Endothelial cell of umbilical vein (primary cell): ENCODE results near the gene CCN2. TPM values are rescaled to one million over a fixed set of nuclear protein-coding genes. Genes with fewer than 3 reads are reported as not detected.

ENCODE experiments used
- BruUV-seq: library from RNA; stranded (reverse); fragments of 400-500 nt; replicated peaks from 2 replicates; lab custom pipeline; 2021; lab: Mats Ljungman, UMichigan
- CTCF ChIA-PET: fragments of 300-600, 350-600 bp; sonication (Branson Sonifier 250); formaldehyde crosslinking; loops from one replicate; lab custom pipeline; 2021; ENCODE audit warnings: antibody characterized with exemption, inconsistent platforms; lab: Charles Lee
- POLR2A ChIA-PET: fragments of 300-600, 350-600 bp; sonication (Branson Sonifier 250); formaldehyde crosslinking; loops from one replicate; lab custom pipeline; 2021; ENCODE audit warnings: antibody characterized with exemption, inconsistent platforms; lab: Charles Lee
- DNase-seq: peaks from one replicate; pipeline ENCODE4 v3.0.0-alpha.2; 2011; ENCODE audit warnings: low read depth, low spot score
- FAIRE-seq: peaks from 2 replicates; lab custom pipeline; 2011; peaks lifted over from hg19 to GRCh38; lab: Jason Lieb, UNC
- H2AFZ ChIP-seq: 2 replicates; pipeline ENCODE4 v1.6.0; 2012; ENCODE audit warnings: low read depth, low read length, control low read depth, inconsistent platforms
- H3K27ac ChIP-seq: 2 replicates; pipeline ENCODE4 v1.5.1; 2011; ENCODE audit warnings: low read depth, mild to moderate bottlenecking, control low read depth, low read length, moderate library complexity; ENCODE audit not compliant: insufficient read depth
- H3K27me3 ChIP-seq, 2 experiments: 2 replicates each; pipeline versions ENCODE4 v1.6.0 to v1.6.1; 2011; ENCODE audit warnings: low read length in 2 of 2, mixed read lengths in 1 of 2; ENCODE audit not compliant: control insufficient read depth in 2 of 2, insufficient read depth in 2 of 2
- H3K36me3 ChIP-seq, 2 experiments: 2 replicates in 1 of 2; 3 replicates in 1 of 2; pipeline ENCODE4 v1.5.1; 2011; ENCODE audit warnings: low read length in 2 of 2, mild to moderate bottlenecking in 1 of 2, moderate library complexity in 1 of 2; ENCODE audit not compliant: control insufficient read depth in 2 of 2, insufficient read depth in 2 of 2; ENCODE audit errors: extremely low read depth in 1 of 2
- H3K4me1 ChIP-seq: 3 replicates; pipeline ENCODE4 v1.5.1; 2011; ENCODE audit warnings: mild to moderate bottlenecking, low read length; ENCODE audit not compliant: control insufficient read depth, insufficient read depth; ENCODE audit errors: extremely low read depth
- H3K4me2 ChIP-seq: 2 replicates; pipeline ENCODE4 v1.6.1; 2011; ENCODE audit warnings: low read length, control low read depth, mixed read lengths; ENCODE audit not compliant: insufficient read depth
- H3K4me3 ChIP-seq, 3 experiments: fragments of 200-600 bp in 1 of 3; sonication (generic), shearing (Covaris generic) in 1 of 3; replicated peaks in 1 of 3; 2 replicates each; pipeline ENCODE4 v1.5.1; 2011 to 2016; ENCODE audit warnings: control low read depth in 3 of 3, low read length in 3 of 3, mild to moderate bottlenecking in 2 of 3, inconsistent platforms in 1 of 3, low read depth in 1 of 3, moderate library complexity in 1 of 3; ENCODE audit not compliant: insufficient read depth in 1 of 3
- H3K79me2 ChIP-seq: 2 replicates; pipeline ENCODE4 v1.6.0; 2012; ENCODE audit warnings: low read length, inconsistent platforms; ENCODE audit not compliant: control insufficient read depth, insufficient read depth
- H3K9ac ChIP-seq: replicated peaks from 2 replicates; pipeline ENCODE3; 2011; ENCODE audit warnings: low read length, control low read depth; ENCODE audit not compliant: insufficient read depth; ENCODE audit errors: extremely low read depth
- H3K9me1 ChIP-seq: replicated peaks from 3 replicates; pipeline ENCODE4 v1.6.0; 2011; ENCODE audit warnings: mild to moderate bottlenecking, low read length; ENCODE audit not compliant: control insufficient read depth, insufficient read depth; ENCODE audit errors: extremely low read depth
- H3K9me3 ChIP-seq: replicated peaks from 2 replicates; pipeline ENCODE4 v1.5.1; 2012; ENCODE audit warnings: low read length, inconsistent platforms; ENCODE audit not compliant: control insufficient read depth, insufficient read depth
- H4K20me1 ChIP-seq: replicated peaks from 2 replicates; pipeline ENCODE3; 2011; ENCODE audit warnings: mild to moderate bottlenecking, low read length; ENCODE audit not compliant: control insufficient read depth, insufficient read depth; ENCODE audit errors: extremely low read depth
- EZH2 ChIP-seq: IDR thresholded peaks from 2 replicates; pipeline ENCODE4 v1.6.1; 2012; ENCODE audit warnings: borderline replicate concordance, low read depth, mild to moderate bottlenecking, moderate library complexity, low read length, inconsistent platforms; ENCODE audit not compliant: severe bottlenecking
- FOS ChIP-seq: IDR thresholded peaks from 2 replicates; pipeline ENCODE4 v1.6.1; 2011; ENCODE audit warnings: mild to moderate bottlenecking, low read length, moderate library complexity, borderline replicate concordance; ENCODE audit not compliant: insufficient read depth
- GATA2 ChIP-seq: IDR thresholded peaks from 2 replicates; pipeline ENCODE4 v1.7.0; 2011; ENCODE audit warnings: low read depth, mild to moderate bottlenecking, moderate library complexity, mixed read lengths, low read length; ENCODE audit not compliant: insufficient read length, insufficient read depth
- JUN ChIP-seq: IDR thresholded peaks from 2 replicates; pipeline ENCODE4 v1.6.1; 2011; ENCODE audit warnings: borderline replicate concordance, low read depth; ENCODE audit not compliant: insufficient read length, insufficient read depth
- POLR2A ChIP-seq: IDR thresholded peaks from 2 replicates; pipeline ENCODE4 v1.6.1; 2012; ENCODE audit warnings: low read depth, mild to moderate bottlenecking, control low read depth, low read length
- POLR2AphosphoS5 ChIP-seq: IDR thresholded peaks from 2 replicates; pipeline ENCODE4 v1.6.1; 2012; ENCODE audit warnings: low read depth, mild to moderate bottlenecking, control low read depth, low read length, moderate library complexity; ENCODE audit not compliant: insufficient read depth
- dilution Hi-C: fragments of 300-500 bp; cut with MboI; formaldehyde crosslinking; loops from one replicate; pipeline ENCODE4 v1.15.0; 2019; ENCODE audit warnings: low sequenced_read_pairs; ENCODE audit not compliant: extremely low pct_ligation_motif_present
- intact Hi-C: fragments of 100-400 bp; cut with micrococcal nuclease; formaldehyde crosslinking; loops from one replicate; pipeline ENCODE4 v1.10.0; 2022
- polyA plus RNA-seq, 4 experiments: library from polyadenylated mRNA; depleted of rRNA in 3 of 4; stranded (reverse) in 3 of 4; unstranded in 1 of 4; fragments of >200 nt; gene quantifications; 2 replicates each; pipeline versions ENCODE4 v1.2.1 to v1.2.3, GENCODE V29; 2011 to 2012; ENCODE audit warnings: missing spikeins in 1 of 4
- total RNA-seq: library from RNA; stranded (reverse); gene quantifications from 2 replicates; pipeline ENCODE4 v1.2.3, GENCODE V29; 2021
- TF ChIP-seq, protein P1 (sequence below), 2 donors: IDR thresholded peaks; 1 replicate in 1 of 2; 2 replicates in 1 of 2; pipeline ENCODE4 v1.5.1; 2011; ENCODE audit warnings: low read length in 2 of 2, mild to moderate bottlenecking in 2 of 2, moderate library complexity in 2 of 2, control low read depth in 1 of 2, inconsistent platforms in 1 of 2, low read depth in 1 of 2; ENCODE audit not compliant: insufficient read depth in 1 of 2; ENCODE audit errors: extremely low read depth in 1 of 2

CCN2 gene
- total and polyA plus RNA-seq, 2 donors (not counting 3 experiments of a cell fraction or from before 2014, with no cell fraction given), result 1,926 to 2,488 TPM

GRCh38 chr6:131924881-131925474 lies 26.2 kb downstream of the CCN2 start:
- Histone ChIP-seq H3K9ac (no peak overlapping the region), H3K4me2 (no peak overlapping the region), H3K27ac (no peak overlapping the region), H3K79me2 (no peaks in the 10 kb centered on the region), H3K4me1 (no peaks in the 10 kb centered on the region), H4K20me1 (no peaks in the 10 kb centered on the region), H3K9me3 (no peaks in the 10 kb centered on the region), H3K9me1 (no peaks in the 10 kb centered on the region), H3K36me3 (no peaks in the 10 kb centered on the region), H3K4me3 (no peak overlapping the region), H2AFZ (no peak overlapping the region), H3K27me3 (no peaks in the 10 kb centered on the region)
- dilution Hi-C loops, result no loop called here
- no TSS peak for BruUV-seq
- FAIRE-seq (peak; percentile 59), DNase-seq (peak; percentile 70)
- POLR2A ChIA-PET, result interaction anchor here (1.0 kb wide), 1 partner anchor 24 kb away, joined by 3 read pairs; no protein-coding TSS in a partner anchor
- intact Hi-C loops, result loop anchor here (1.0 to 10.0 kb wide), 7 partner anchors 138 to 890 kb away; partner anchors contain the start of gene RPS12
- CTCF ChIA-PET, result interaction anchor here (0.6 to 9.9 kb wide), 59 partner anchors 9 to 606 kb away, joined by 3 to 222 read pairs (median 4); partner anchors contain the start of gene CCN2
- TF ChIP-seq EZH2 (no peak), GATA2 (no peak), POLR2AphosphoS5 (no peak), JUN (no peak), POLR2A (no peak), FOS (no peak)
- TF ChIP-seq, protein P1, sequence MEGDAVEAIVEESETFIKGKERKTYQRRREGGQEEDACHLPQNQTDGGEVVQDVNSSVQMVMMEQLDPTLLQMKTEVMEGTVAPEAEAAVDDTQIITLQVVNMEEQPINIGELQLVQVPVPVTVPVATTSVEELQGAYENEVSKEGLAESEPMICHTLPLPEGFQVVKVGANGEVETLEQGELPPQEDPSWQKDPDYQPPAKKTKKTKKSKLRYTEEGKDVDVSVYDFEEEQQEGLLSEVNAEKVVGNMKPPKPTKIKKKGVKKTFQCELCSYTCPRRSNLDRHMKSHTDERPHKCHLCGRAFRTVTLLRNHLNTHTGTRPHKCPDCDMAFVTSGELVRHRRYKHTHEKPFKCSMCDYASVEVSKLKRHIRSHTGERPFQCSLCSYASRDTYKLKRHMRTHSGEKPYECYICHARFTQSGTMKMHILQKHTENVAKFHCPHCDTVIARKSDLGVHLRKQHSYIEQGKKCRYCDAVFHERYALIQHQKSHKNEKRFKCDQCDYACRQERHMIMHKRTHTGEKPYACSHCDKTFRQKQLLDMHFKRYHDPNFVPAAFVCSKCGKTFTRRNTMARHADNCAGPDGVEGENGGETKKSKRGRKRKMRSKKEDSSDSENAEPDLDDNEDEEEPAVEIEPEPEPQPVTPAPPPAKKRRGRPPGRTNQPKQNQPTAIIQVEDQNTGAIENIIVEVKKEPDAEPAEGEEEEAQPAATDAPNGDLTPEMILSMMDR (IDR thresholded peaks at IDR 0.05; ENCODE audit: extremely low read depth in 1 of 2, insufficient read depth in 1 of 2, low read depth in 1 of 2, low read length in 2 of 2), result peak; percentile 32 to 46
